OCI-LY3 (cell line): ENCODE results near the gene APOBEC3F.

ENCODE experiments used
- CTCF ChIP-seq: fragments of 200-600, 300-600 bp; sonication (generic); IDR thresholded peaks from 2 replicates; pipeline ENCODE4 v1.5.1; 2014; ENCODE audit warnings: antibody characterized with exemption, low read length, low read depth
- EZH2phosphoT487 ChIP-seq: fragments of 200-600 bp; shearing (Covaris generic); IDR thresholded peaks from 2 replicates; pipeline ENCODE4 v1.6.1; 2018; ENCODE audit warnings: antibody characterized with exemption, mixed run types, low read depth

GRCh38 chr22:39010946-39011345 lies 29.7 kb upstream of the APOBEC3F start:
- TF ChIP-seq CTCF (no peak), EZH2phosphoT487 (no peak)
